SK-N-SH treated with all-trans-retinoic acid at 6 μM for 48 hours (cell line): ENCODE measurements around the gene GRK6.
A peak's percentile ranks its signal among the peaks of the same experiment; 100 is the strongest.

Experiments
- ATAC-seq: fragments of 200-7000 bp; cut with Tn5 transposase; 3 replicates; pipeline ENCODE4 v1.9.1; 2020; ENCODE audit warnings: mild to moderate bottlenecking, moderate library complexity
- ARNTL ChIP-seq: fragments of 450-650 bp; formaldehyde crosslinking; IDR thresholded peaks from 2 replicates; pipeline ENCODE4 v1.5.0; 2020; ENCODE audit warnings: low read depth, mild to moderate bottlenecking, moderate library complexity, borderline replicate concordance
- BACH2 ChIP-seq: fragments of 250-450 bp; sonication (Bioruptor Pico); IDR thresholded peaks from 2 replicates; pipeline ENCODE4 v1.9.0; 2021; ENCODE audit warnings: mild to moderate bottlenecking, borderline replicate concordance
- CSDC2 ChIP-seq: fragments of 250-450 bp; sonication (Bioruptor Pico); IDR thresholded peaks from 2 replicates; pipeline ENCODE4 v1.5.0; 2020; ENCODE audit warnings: mild to moderate bottlenecking, moderate library complexity
- GLIS3 ChIP-seq: fragments of 250-450 bp; sonication (Bioruptor Pico); IDR thresholded peaks from 2 replicates; pipeline ENCODE4 v1.5.0; 2020; ENCODE audit warnings: mild to moderate bottlenecking, moderate library complexity
- ISL1 ChIP-seq: fragments of 250-450 bp; sonication (Bioruptor Pico); IDR thresholded peaks from 2 replicates; pipeline ENCODE4 v2.1.2; 2022; ENCODE audit warnings: mild to moderate bottlenecking, moderate library complexity
- OSR1 ChIP-seq: fragments of 250-450 bp; sonication (Bioruptor Pico); IDR thresholded peaks from 2 replicates; pipeline ENCODE4 v1.8.0; 2022; ENCODE audit warnings: moderate library complexity, mild to moderate bottlenecking, inconsistent platforms
- SNAI2 ChIP-seq: fragments of 250-450 bp; sonication (Bioruptor Pico); IDR thresholded peaks from 2 replicates; pipeline ENCODE4 v1.5.0; 2020; ENCODE audit warnings: mild to moderate bottlenecking, moderate library complexity
- TCF4 ChIP-seq: fragments of 250-450 bp; sonication (Bioruptor Pico); IDR thresholded peaks from 2 replicates; pipeline ENCODE4 v1.8.0; 2021; ENCODE audit warnings: mild to moderate bottlenecking, moderate library complexity, borderline replicate concordance
- TOX ChIP-seq: fragments of 250-450 bp; sonication (Bioruptor Pico); IDR thresholded peaks from 2 replicates; pipeline ENCODE4 v1.8.0; 2021; ENCODE audit warnings: mild to moderate bottlenecking, moderate library complexity, borderline replicate concordance
- ZC3H10 ChIP-seq: fragments of 250-450 bp; sonication (Bioruptor Pico); IDR thresholded peaks from 2 replicates; pipeline ENCODE4 v1.5.1; 2021; ENCODE audit warnings: mild to moderate bottlenecking, moderate library complexity
- ZFP3 ChIP-seq: fragments of 250-450 bp; sonication (Bioruptor Pico); IDR thresholded peaks from 2 replicates; pipeline ENCODE4 v1.5.0; 2020; ENCODE audit warnings: mild to moderate bottlenecking, moderate library complexity
- ZNF565 ChIP-seq: fragments of 450-650 bp; formaldehyde crosslinking; conservative IDR thresholded peaks from 2 replicates; pipeline ENCODE4 v1.5.0; 2020; ENCODE audit warnings: low read depth, mild to moderate bottlenecking, moderate library complexity
- ZNF8 ChIP-seq: fragments of 450-650 bp; formaldehyde crosslinking; IDR thresholded peaks from 2 replicates; pipeline ENCODE4 v1.5.0; 2020; ENCODE audit warnings: mild to moderate bottlenecking, moderate library complexity
- TF ChIP-seq, protein P1 (sequence below): fragments of 250-450 bp; sonication (Bioruptor Pico); IDR thresholded peaks from 2 replicates; pipeline ENCODE4 v1.5.1; 2020; ENCODE audit warnings: low read depth, mild to moderate bottlenecking, moderate library complexity
- TF ChIP-seq, protein P2 (sequence below): fragments of 250-450 bp; sonication (Bioruptor Pico); IDR thresholded peaks from 2 replicates; pipeline ENCODE4 v1.5.0; 2020; ENCODE audit warnings: mild to moderate bottlenecking, moderate library complexity
- TF ChIP-seq, protein P3 (sequence below): fragments of 250-450 bp; sonication (Bioruptor Pico); IDR thresholded peaks from 2 replicates; pipeline ENCODE4 v1.5.1; 2021; ENCODE audit warnings: mild to moderate bottlenecking, moderate library complexity
- TF ChIP-seq, protein P4 (sequence below): fragments of 250-450 bp; sonication (Bioruptor Pico); IDR thresholded peaks from 2 replicates; pipeline ENCODE4 v1.8.0; 2021; ENCODE audit warnings: low read depth, mild to moderate bottlenecking, moderate library complexity, borderline replicate concordance
- TF ChIP-seq, protein P5 (sequence below): fragments of 250-450 bp; sonication (Bioruptor Pico); IDR thresholded peaks from 2 replicates; pipeline ENCODE4 v1.8.0; 2020; ENCODE audit warnings: mild to moderate bottlenecking, moderate library complexity, borderline replicate concordance

GRK6 gene

DNA sequence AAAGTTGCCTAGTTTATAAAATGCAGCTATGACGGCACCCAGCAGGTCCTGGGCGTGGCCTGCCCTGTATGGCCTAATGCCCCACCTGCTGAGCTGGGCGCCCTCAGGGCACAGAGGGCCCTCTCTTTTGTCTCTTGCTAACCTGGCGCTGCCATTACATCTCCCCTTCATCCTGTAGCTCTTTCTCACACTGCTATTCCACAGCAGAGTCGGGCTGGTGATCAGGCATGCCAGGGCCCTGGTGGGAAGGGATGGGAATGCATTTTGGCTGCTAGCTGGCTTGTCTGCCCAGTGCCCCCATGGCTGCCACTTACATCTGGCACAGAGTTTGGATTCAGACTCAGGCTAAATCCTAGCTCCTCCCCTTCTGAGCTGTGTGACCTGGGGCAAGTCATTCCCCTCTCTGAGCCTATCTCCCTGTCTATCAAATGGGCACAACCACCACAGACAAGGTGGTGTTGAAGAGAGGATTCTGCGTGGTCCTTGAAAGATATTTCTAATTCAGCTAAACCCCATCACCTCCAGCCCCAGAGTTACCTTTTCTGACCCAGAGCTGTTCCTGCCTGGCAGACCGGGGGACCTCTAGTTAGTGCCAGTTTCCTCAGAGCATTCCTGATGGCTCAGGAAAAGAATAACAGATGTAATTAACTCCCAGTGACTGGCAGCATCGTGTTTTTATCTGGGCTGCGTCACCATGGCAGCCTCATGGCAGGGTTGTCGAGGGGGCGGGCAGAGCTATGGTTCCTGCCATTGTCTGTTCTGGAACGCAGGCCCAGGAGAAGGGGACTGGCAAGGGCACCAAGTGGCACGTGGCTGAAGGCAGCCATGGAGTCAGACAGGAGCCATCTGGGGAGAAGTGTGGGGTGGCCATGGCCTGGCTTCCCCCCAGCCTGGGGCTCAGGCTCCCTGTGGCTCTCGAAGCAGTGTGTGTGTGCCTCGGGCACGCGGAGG, 26.5 kb downstream of the GRK6 start:
- no peak for ATAC-seq
- TF ChIP-seq, protein P1, sequence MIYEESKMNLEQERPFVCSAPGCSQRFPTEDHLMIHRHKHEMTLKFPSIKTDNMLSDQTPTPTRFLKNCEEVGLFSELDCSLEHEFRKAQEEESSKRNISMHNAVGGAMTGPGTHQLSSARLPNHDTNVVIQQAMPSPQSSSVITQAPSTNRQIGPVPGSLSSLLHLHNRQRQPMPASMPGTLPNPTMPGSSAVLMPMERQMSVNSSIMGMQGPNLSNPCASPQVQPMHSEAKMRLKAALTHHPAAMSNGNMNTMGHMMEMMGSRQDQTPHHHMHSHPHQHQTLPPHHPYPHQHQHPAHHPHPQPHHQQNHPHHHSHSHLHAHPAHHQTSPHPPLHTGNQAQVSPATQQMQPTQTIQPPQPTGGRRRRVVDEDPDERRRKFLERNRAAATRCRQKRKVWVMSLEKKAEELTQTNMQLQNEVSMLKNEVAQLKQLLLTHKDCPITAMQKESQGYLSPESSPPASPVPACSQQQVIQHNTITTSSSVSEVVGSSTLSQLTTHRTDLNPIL (CRISPR knock-in tag) = no peak
- peak; percentile 5; the same call in 1 of the 2 replicates for TF ChIP-seq ISL1 (CRISPR knock-in tag)
- no peak; the same call in 1 of the 2 replicates for TF ChIP-seq ZFP3 (CRISPR knock-in tag)
- TF ChIP-seq TCF4 = peak; percentile 11; the same call in 1 of the 2 replicates
- TF ChIP-seq, protein P2, sequence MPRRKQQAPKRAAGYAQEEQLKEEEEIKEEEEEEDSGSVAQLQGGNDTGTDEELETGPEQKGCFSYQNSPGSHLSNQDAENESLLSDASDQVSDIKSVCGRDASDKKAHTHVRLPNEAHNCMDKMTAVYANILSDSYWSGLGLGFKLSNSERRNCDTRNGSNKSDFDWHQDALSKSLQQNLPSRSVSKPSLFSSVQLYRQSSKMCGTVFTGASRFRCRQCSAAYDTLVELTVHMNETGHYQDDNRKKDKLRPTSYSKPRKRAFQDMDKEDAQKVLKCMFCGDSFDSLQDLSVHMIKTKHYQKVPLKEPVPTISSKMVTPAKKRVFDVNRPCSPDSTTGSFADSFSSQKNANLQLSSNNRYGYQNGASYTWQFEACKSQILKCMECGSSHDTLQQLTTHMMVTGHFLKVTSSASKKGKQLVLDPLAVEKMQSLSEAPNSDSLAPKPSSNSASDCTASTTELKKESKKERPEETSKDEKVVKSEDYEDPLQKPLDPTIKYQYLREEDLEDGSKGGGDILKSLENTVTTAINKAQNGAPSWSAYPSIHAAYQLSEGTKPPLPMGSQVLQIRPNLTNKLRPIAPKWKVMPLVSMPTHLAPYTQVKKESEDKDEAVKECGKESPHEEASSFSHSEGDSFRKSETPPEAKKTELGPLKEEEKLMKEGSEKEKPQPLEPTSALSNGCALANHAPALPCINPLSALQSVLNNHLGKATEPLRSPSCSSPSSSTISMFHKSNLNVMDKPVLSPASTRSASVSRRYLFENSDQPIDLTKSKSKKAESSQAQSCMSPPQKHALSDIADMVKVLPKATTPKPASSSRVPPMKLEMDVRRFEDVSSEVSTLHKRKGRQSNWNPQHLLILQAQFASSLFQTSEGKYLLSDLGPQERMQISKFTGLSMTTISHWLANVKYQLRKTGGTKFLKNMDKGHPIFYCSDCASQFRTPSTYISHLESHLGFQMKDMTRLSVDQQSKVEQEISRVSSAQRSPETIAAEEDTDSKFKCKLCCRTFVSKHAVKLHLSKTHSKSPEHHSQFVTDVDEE (CRISPR knock-in tag) = peak; percentile 30; the same call in 1 of the 2 replicates

DNA sequence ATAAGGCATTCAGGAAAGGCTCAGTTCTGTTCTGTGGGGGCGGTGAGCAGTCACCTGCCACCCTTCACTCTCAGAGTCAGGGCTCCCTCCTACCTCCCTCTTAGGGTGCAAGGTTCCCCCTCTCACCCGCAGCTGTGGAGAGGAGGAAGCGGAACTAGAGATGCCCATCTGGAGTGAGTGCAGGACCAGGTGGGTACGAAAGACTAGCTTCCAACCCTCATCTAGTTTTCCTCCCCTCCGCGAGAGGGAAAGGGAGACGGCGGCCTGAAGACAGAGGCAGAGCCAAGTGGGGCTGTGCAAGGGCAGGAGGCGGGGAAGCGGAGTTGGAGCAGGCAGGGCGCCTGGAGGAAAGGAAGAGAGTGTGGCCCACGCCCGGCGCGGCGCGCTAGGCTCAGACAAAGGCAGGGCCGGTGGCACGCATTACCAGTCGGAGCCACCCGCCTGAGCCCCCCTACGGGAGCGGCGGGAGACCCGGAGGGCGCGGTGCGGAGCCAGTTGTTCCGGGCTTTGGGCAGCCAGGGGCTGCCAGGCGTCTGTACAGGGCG, 27.4 kb downstream of the GRK6 start:
- peak; percentile 4 for ATAC-seq
- TF ChIP-seq, protein P3, sequence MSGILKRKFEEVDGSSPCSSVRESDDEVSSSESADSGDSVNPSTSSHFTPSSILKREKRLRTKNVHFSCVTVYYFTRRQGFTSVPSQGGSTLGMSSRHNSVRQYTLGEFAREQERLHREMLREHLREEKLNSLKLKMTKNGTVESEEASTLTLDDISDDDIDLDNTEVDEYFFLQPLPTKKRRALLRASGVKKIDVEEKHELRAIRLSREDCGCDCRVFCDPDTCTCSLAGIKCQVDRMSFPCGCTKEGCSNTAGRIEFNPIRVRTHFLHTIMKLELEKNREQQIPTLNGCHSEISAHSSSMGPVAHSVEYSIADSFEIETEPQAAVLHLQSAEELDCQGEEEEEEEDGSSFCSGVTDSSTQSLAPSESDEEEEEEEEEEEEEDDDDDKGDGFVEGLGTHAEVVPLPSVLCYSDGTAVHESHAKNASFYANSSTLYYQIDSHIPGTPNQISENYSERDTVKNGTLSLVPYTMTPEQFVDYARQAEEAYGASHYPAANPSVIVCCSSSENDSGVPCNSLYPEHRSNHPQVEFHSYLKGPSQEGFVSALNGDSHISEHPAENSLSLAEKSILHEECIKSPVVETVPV (CRISPR knock-in tag) = no peak
- TF ChIP-seq TCF4 (no peak), ZNF565 (CRISPR knock-in tag) (no peak)
- TF ChIP-seq, protein P2 (CRISPR knock-in tag) = no peak
- TF ChIP-seq, protein P4, sequence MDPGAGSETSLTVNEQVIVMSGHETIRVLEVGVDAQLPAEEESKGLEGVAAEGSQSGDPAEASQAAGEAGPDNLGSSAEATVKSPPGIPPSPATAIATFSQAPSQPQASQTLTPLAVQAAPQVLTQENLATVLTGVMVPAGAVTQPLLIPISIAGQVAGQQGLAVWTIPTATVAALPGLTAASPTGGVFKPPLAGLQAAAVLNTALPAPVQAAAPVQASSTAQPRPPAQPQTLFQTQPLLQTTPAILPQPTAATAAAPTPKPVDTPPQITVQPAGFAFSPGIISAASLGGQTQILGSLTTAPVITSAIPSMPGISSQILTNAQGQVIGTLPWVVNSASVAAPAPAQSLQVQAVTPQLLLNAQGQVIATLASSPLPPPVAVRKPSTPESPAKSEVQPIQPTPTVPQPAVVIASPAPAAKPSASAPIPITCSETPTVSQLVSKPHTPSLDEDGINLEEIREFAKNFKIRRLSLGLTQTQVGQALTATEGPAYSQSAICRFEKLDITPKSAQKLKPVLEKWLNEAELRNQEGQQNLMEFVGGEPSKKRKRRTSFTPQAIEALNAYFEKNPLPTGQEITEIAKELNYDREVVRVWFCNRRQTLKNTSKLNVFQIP (CRISPR knock-in tag) = no peak

DNA sequence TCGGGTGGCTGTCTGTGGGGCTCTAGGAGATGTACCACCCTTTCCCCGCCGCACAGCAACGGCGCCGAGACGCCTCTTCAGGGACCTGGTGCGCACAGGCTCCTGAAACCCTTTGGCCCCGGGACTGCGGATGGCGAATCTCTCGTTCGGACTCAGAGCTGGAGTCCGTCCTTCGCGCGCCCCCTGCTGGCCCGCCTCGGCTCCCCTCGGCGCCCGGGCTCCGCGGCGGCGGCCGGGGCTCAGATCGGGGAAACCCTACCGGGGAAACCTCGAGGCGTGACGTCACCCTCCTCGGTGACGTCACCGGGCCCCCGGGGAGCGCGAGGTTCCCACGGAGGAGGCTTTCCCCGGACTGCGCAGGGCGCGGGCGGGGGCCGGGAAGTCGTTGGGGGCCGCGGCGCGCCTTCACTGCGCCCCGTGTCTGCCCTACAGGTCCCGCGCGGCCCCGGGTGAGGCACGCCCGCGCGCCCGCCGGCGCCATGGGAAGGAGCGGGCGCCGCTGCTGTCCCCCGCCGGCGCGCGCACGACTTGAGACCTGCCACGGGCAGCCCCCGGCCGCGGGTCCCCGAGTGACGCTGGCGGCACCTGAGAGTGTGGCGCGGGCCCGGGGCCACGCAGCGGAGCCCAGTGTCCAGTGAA, 28.0 kb downstream of the GRK6 start:
- peak; percentile 55 for ATAC-seq
- TF ChIP-seq TOX = no peak
- no peak for TF ChIP-seq BACH2
- TF ChIP-seq CSDC2 (CRISPR knock-in tag) = peak; percentile 72; the same call in 1 of the 2 replicates
- no peak for TF ChIP-seq OSR1 (CRISPR knock-in tag)
- no peak for TF ChIP-seq ZC3H10
- no peak for TF ChIP-seq ISL1 (CRISPR knock-in tag)
- TF ChIP-seq, protein P5, sequence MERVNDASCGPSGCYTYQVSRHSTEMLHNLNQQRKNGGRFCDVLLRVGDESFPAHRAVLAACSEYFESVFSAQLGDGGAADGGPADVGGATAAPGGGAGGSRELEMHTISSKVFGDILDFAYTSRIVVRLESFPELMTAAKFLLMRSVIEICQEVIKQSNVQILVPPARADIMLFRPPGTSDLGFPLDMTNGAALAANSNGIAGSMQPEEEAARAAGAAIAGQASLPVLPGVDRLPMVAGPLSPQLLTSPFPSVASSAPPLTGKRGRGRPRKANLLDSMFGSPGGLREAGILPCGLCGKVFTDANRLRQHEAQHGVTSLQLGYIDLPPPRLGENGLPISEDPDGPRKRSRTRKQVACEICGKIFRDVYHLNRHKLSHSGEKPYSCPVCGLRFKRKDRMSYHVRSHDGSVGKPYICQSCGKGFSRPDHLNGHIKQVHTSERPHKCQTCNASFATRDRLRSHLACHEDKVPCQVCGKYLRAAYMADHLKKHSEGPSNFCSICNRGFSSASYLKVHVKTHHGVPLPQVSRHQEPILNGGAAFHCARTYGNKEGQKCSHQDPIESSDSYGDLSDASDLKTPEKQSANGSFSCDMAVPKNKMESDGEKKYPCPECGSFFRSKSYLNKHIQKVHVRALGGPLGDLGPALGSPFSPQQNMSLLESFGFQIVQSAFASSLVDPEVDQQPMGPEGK (CRISPR knock-in tag) = no peak; the same call in 1 of the 2 replicates
- TF ChIP-seq, protein P4 (CRISPR knock-in tag) = no peak
- TF ChIP-seq GLIS3 (CRISPR knock-in tag) = no peak
- TF ChIP-seq ARNTL (CRISPR knock-in tag) = no peak
- TF ChIP-seq ZNF8 (CRISPR knock-in tag) = no peak
- TF ChIP-seq SNAI2 (CRISPR knock-in tag) = peak; percentile 51; the same call in 1 of the 2 replicates
